Activated CD4-positive, alpha-beta T cell treated with anti-CD3 and anti-CD28 coated beads for 36 hours (primary cell): ENCODE data around the gene GOT1. TPM values are rescaled to one million over a fixed set of nuclear protein-coding genes. Genes with fewer than 3 reads are reported as not detected.

Experiments used
- ATAC-seq: fragments of 200-7000 bp; cut with Tn5 transposase; one replicate; pipeline ENCODE4 v1.10.0; 2021; ENCODE audit warnings: mild to moderate bottlenecking, moderate library complexity
- CTCF ChIA-PET: fragments of 350-600 bp; sonication (Branson Sonifier 250); formaldehyde crosslinking; loops from one replicate; lab custom pipeline; 2021; ENCODE audit warnings: antibody characterized with exemption; lab: Charles Lee
- POLR2A ChIA-PET: fragments of 350-600 bp; sonication (Branson Sonifier 250); formaldehyde crosslinking; loops from one replicate; lab custom pipeline; 2021; ENCODE audit warnings: antibody characterized with exemption, inconsistent platforms; lab: Charles Lee
- DNase-seq: peaks from one replicate; pipeline ENCODE4 v3.0.0-alpha.2; 2020
- H3K27ac Mint-ChIP-seq: one replicate; pipeline ENCODE4 v1.8.0; 2021; ENCODE audit warnings: mixed read lengths
- H3K27me3 Mint-ChIP-seq: one replicate; pipeline ENCODE4 v1.8.0; 2021; ENCODE audit warnings: mixed read lengths
- H3K36me3 Mint-ChIP-seq: one replicate; pipeline ENCODE4 v1.8.0; 2021; ENCODE audit warnings: low read depth, mixed read lengths
- H3K4me1 Mint-ChIP-seq: one replicate; pipeline ENCODE4 v1.8.0; 2021; ENCODE audit warnings: mixed read lengths
- H3K4me3 Mint-ChIP-seq: one replicate; pipeline ENCODE4 v1.8.0; 2021; ENCODE audit warnings: mild to moderate bottlenecking, moderate library complexity, mixed read lengths
- H3K9me3 Mint-ChIP-seq: one replicate; pipeline ENCODE4 v1.8.0; 2021; ENCODE audit warnings: low read depth, mixed read lengths
- intact Hi-C, 2 experiments: fragments of 100-400 bp; cut with DNase I in 1 of 2; cut with micrococcal nuclease in 1 of 2; formaldehyde crosslinking; loops; one replicate each; pipeline versions ENCODE4 v1.14.2 to v1.15.1; 2022 to 2024; cut with DNase I, micrococcal nuclease
- total RNA-seq, 2 experiments: library from RNA; stranded (reverse); gene quantifications; one replicate each; pipeline ENCODE4 v1.2.3, GENCODE V29; 2021

GOT1 gene
- total RNA-seq, 2 experiments from 2014 or later, result 51.7 to 83.5 TPM

- Mint-ChIP-seq H3K4me1 (peaks cover 29% of the 10 kb centered on the region), H3K36me3 (peaks cover 3% of the 10 kb centered on the region), H3K9me3 (no peaks in the 10 kb centered on the region), H3K4me3 (no peak overlapping the region), H3K27me3 (no peaks in the 10 kb centered on the region), H3K27ac (no peak overlapping the region)
- CTCF ChIA-PET, result interaction anchor here (0.7 kb wide), 1 partner anchor 10 kb away, joined by 3 read pairs; no protein-coding TSS in a partner anchor
- ATAC-seq, result no peak
- intact Hi-C loops, result loop anchor here (5.0 kb wide), 4 partner anchors 99 to 1936 kb away; partner anchors contain the start of genes HPS1 (in 1 of the 2), MMS19 (in 1 of the 2), NKX2-3 (in 1 of the 2) and UBTD1 (in 1 of the 2)
- POLR2A ChIA-PET, result interaction anchor here (0.6 kb wide), 1 partner anchor 59 kb away, joined by 3 read pairs; no protein-coding TSS in a partner anchor
- no peak for DNase-seq
Observed at GRCh38 chr10:99432881-99433280, 2.5 kb upstream of the GOT1 start.

GRCh38 chr10:99432047-99432446, 1.6 kb upstream of the GOT1 start:
- no peaks in the 10 kb centered on the region for H3K9me3 Mint-ChIP-seq
- no peaks in the 10 kb centered on the region for H3K27me3 Mint-ChIP-seq
- peak overlapping the region; percentile 94 for H3K4me3 Mint-ChIP-seq
- H3K36me3 Mint-ChIP-seq, result peaks cover 3% of the 10 kb centered on the region
- H3K4me1 Mint-ChIP-seq, result peaks cover 32% of the 10 kb centered on the region
- ChIA-PET CTCF (interaction anchor here (0.6 to 1.3 kb wide), 3 partner anchors 9 to 534 kb away, joined by 3 read pairs; no protein-coding TSS in a partner anchor), POLR2A (interaction anchor here (0.6 to 1.1 kb wide), 2 partner anchors 188 to 1064 kb away, joined by 3 read pairs; partner anchors contain the start of gene SLC25A28)
- no peak for ATAC-seq
- peak overlapping the region; percentile 55 for H3K27ac Mint-ChIP-seq
- intact Hi-C loops, result loop anchor here (5.0 kb wide), 4 partner anchors 100 to 1935 kb away; partner anchors contain the start of genes HPS1 (in 1 of the 2), MMS19 (in 1 of the 2), NKX2-3 (in 1 of the 2) and UBTD1 (in 1 of the 2)
- no peak for DNase-seq

GRCh38 chr10:99431190-99431760, 851 bp upstream of the GOT1 start:
- Mint-ChIP-seq H3K9me3 (no peaks in the 10 kb centered on the region), H3K4me3 (peak overlapping the region; percentile 94), H3K36me3 (peaks cover 3% of the 10 kb centered on the region), H3K27me3 (no peaks in the 10 kb centered on the region), H3K27ac (peak overlapping the region; percentile 98), H3K4me1 (peaks cover 34% of the 10 kb centered on the region)
- ChIA-PET CTCF (interaction anchor here (0.6 to 1.3 kb wide), 4 partner anchors 185 to 964 kb away, joined by 3 to 5 read pairs (median 3); no protein-coding TSS in a partner anchor), POLR2A (interaction anchor here (0.6 to 1.6 kb wide), 9 partner anchors 184 to 1065 kb away, joined by 3 to 9 read pairs (median 4); partner anchors contain the start of genes ENTPD7, SCD and SLC25A28)
- DNase-seq (peak; percentile 33), ATAC-seq (no peak)
- intact Hi-C loops, result loop anchor here (2.0 to 5.0 kb wide), 7 partner anchors 38 to 1934 kb away; partner anchors contain the start of genes HPS1 (in 1 of the 2), MMS19 (in 1 of the 2), NKX2-3 (in 1 of the 2) and R3HCC1L (in 1 of the 2)

GRCh38 chr10:99430116-99430450, 341 bp downstream of the GOT1 start:
- Mint-ChIP-seq H3K9me3 (no peaks in the 10 kb centered on the region), H3K4me3 (peak overlapping the region; percentile 94), H3K27ac (peak overlapping the region; percentile 98), H3K27me3 (no peaks in the 10 kb centered on the region), H3K36me3 (peaks cover 6% of the 10 kb centered on the region), H3K4me1 (peaks cover 32% of the 10 kb centered on the region)
- intact Hi-C loops, result loop anchor here (1.0 to 5.0 kb wide), 11 partner anchors 37 to 1933 kb away; partner anchors contain the start of genes COX15 (in 2 of the 2), CUTC (in 2 of the 2), SLC25A28 (in 2 of the 2) and ENTPD7 (in 1 of the 2)
- ChIA-PET CTCF (interaction anchor here (0.6 to 1.3 kb wide), 5 partner anchors 10 to 1095 kb away, joined by 3 read pairs; partner anchors contain the start of gene ENTPD7), POLR2A (interaction anchor here (0.6 to 1.6 kb wide), 6 partner anchors 185 to 1803 kb away, joined by 3 to 9 read pairs (median 8); partner anchors contain the start of genes ENTPD7 and SLC25A28)
- ATAC-seq (peak; percentile 5), DNase-seq (no peak)

GRCh38 chr10:99429517-99430095, 818 bp downstream of the GOT1 start:
- H3K9me3 Mint-ChIP-seq, result no peaks in the 10 kb centered on the region
- ChIA-PET CTCF (interaction anchor here (1.0 to 1.3 kb wide), 3 partner anchors 185 to 230 kb away, joined by 3 read pairs; partner anchors contain the start of gene ENTPD7), POLR2A (interaction anchor here (0.6 to 1.6 kb wide), 4 partner anchors 185 to 1803 kb away, joined by 7 to 9 read pairs (median 8); partner anchors contain the start of gene SLC25A28)

GRCh38 chr10:99427566-99428190, 2.7 kb downstream of the GOT1 start:
- no peaks in the 10 kb centered on the region for H3K27me3 Mint-ChIP-seq
- intact Hi-C loops, result no loop called here
- H3K9me3 Mint-ChIP-seq, result no peaks in the 10 kb centered on the region
- ChIA-PET CTCF (interaction anchor here (0.5 to 2.6 kb wide), 3 partner anchors 8 to 682 kb away, joined by 3 to 18 read pairs (median 4); no protein-coding TSS in a partner anchor), POLR2A (no interaction called here)
- ATAC-seq (no peak), DNase-seq (peak; percentile 11)
- peaks cover 11% of the 10 kb centered on the region for H3K36me3 Mint-ChIP-seq
- H3K4me3 Mint-ChIP-seq, result no peak overlapping the region
- H3K4me1 Mint-ChIP-seq, result peaks cover 28% of the 10 kb centered on the region
- no peak overlapping the region for H3K27ac Mint-ChIP-seq

More at GRCh38 chr10:99429517-99430095, 818 bp downstream of the GOT1 start:
- H3K4me1 Mint-ChIP-seq, result peaks cover 32% of the 10 kb centered on the region
- DNase-seq (no peak), ATAC-seq (no peak)
- H3K4me3 Mint-ChIP-seq, result peak overlapping the region; percentile 94
- H3K36me3 Mint-ChIP-seq, result peaks cover 10% of the 10 kb centered on the region
- no peaks in the 10 kb centered on the region for H3K27me3 Mint-ChIP-seq
- peak overlapping the region; percentile 98 for H3K27ac Mint-ChIP-seq
- intact Hi-C loops, result loop anchor here (1.0 to 5.0 kb wide), 11 partner anchors 37 to 1932 kb away; partner anchors contain the start of genes COX15 (in 2 of the 2), CUTC (in 2 of the 2), SLC25A28 (in 2 of the 2) and ENTPD7 (in 1 of the 2)

- H3K9me3 Mint-ChIP-seq, result no peaks in the 10 kb centered on the region
- no peak overlapping the region for H3K4me3 Mint-ChIP-seq
- ChIA-PET POLR2A (no interaction called here), CTCF (interaction anchor here (0.8 to 2.6 kb wide), 2 partner anchors 9 to 186 kb away, joined by 3 to 18 read pairs; no protein-coding TSS in a partner anchor)
- H3K27me3 Mint-ChIP-seq, result no peaks in the 10 kb centered on the region
- ATAC-seq, result no peak
- no peak for DNase-seq
- H3K4me1 Mint-ChIP-seq, result peaks cover 20% of the 10 kb centered on the region
- H3K27ac Mint-ChIP-seq, result no peak overlapping the region
- peaks cover 8% of the 10 kb centered on the region for H3K36me3 Mint-ChIP-seq
- intact Hi-C loops, result no loop called here
Observed at GRCh38 chr10:99426689-99427088, 3.7 kb downstream of the GOT1 start.

- H3K4me3 Mint-ChIP-seq, result no peak overlapping the region
- H3K36me3 Mint-ChIP-seq, result peaks cover 14% of the 10 kb centered on the region
- H3K27me3 Mint-ChIP-seq, result no peaks in the 10 kb centered on the region
- H3K27ac Mint-ChIP-seq, result no peak overlapping the region
- no peak for ATAC-seq
- POLR2A ChIA-PET, result no interaction called here
- CTCF ChIA-PET, result interaction anchor here (2.6 kb wide), 1 partner anchor 11 kb away, joined by 18 read pairs; no protein-coding TSS in a partner anchor
- no peak for DNase-seq
- H3K9me3 Mint-ChIP-seq, result no peaks in the 10 kb centered on the region
- intact Hi-C loops, result no loop called here
- H3K4me1 Mint-ChIP-seq, result peaks cover 20% of the 10 kb centered on the region
Observed at GRCh38 chr10:99425204-99425603, 5.2 kb downstream of the GOT1 start.

- DNase-seq (no peak), ATAC-seq (no peak)
- ChIA-PET CTCF (no interaction called here), POLR2A (no interaction called here)
- H3K27ac Mint-ChIP-seq, result no peak overlapping the region
- no peak overlapping the region for H3K4me3 Mint-ChIP-seq
- H3K9me3 Mint-ChIP-seq, result no peaks in the 10 kb centered on the region
- peaks cover 17% of the 10 kb centered on the region for H3K4me1 Mint-ChIP-seq
- peaks cover 20% of the 10 kb centered on the region for H3K36me3 Mint-ChIP-seq
- intact Hi-C loops, result no loop called here
- no peaks in the 10 kb centered on the region for H3K27me3 Mint-ChIP-seq
Observed at GRCh38 chr10:99424656-99425055, 5.8 kb downstream of the GOT1 start.

GRCh38 chr10:99422529-99423096, 7.8 kb downstream of the GOT1 start:
- POLR2A ChIA-PET, result no interaction called here
- ATAC-seq (no peak), DNase-seq (no peak)
- H3K4me1 Mint-ChIP-seq, result peaks cover 3% of the 10 kb centered on the region
- H3K27me3 Mint-ChIP-seq, result no peaks in the 10 kb centered on the region
- H3K9me3 Mint-ChIP-seq, result no peaks in the 10 kb centered on the region
- H3K36me3 Mint-ChIP-seq, result peaks cover 37% of the 10 kb centered on the region
- no peak overlapping the region for H3K27ac Mint-ChIP-seq
- intact Hi-C loops, result no loop called here
- H3K4me3 Mint-ChIP-seq, result no peak overlapping the region
- CTCF ChIA-PET, result interaction anchor here (1.2 to 1.6 kb wide), 2 partner anchors 10 to 13 kb away, joined by 3 to 6 read pairs; no protein-coding TSS in a partner anchor
